GM18505 (cell line): Measurements from ENCODE around the gene RNF213.
"Not testable (repeated sequence)": the region's sequence is repeated elsewhere in the genome, so short reads cannot be mapped to it uniquely, and the experiment has no call there.

Experiments used
- ATAC-seq: cut with Tn5 transposase; IDR thresholded peaks from one replicate; pipeline ENCODE4 v1.9.1; 2021; ENCODE audit not compliant: unreplicated experiment
- POLR2A ChIP-seq: IDR thresholded peaks from 4 replicates; pipeline ENCODE4 v1.6.1; 2011; ENCODE audit warnings: borderline replicate concordance; ENCODE audit not compliant: insufficient read depth, insufficient read length; ENCODE audit errors: extremely low read depth

The RNF213 gene

DNA sequence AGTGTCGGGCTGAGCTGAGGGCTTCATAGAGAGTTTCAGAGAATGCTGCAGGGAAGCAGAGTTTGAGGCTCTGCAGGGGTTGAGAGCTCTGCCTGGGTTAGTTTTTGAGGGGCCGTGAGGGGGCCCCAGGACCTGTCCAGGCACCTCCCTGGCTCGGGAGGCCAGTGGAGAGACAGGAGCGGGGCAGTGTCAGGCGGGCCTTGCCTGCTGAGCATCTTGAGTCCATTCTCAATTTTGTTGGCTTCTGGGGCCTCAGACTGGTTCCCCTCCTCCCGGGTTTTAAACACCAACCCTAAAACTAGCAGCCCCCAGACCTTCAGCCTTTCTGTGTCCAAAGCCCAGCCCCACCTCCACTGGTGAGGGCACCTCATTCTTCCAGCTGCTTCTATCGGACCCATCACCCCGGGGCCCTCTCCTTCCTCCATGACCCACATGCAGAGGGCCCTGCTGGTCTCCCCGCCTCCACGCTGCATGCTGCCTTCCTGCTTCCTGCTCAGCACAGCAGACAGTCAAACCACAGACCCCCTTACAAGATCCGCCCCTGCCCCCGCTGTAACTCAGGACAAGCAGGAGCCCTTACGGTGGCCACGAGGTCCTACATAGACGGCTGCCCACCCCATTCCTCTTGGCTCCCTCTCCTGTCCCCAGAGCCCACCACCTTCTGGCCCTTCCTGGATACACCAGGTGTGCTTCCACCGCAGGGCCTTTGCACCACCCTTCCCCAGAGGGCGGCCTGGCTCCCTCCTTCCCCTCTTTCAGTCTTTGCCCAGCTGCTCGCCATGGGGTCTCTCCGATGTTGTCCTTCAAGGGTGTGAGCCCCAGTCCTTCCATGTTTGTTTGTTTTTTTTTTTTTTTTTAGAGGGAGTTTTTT, 3.8 kb downstream of the RNF213 start:
- ATAC-seq: no peak
- TF ChIP-seq POLR2A: peak; percentile 35

DNA sequence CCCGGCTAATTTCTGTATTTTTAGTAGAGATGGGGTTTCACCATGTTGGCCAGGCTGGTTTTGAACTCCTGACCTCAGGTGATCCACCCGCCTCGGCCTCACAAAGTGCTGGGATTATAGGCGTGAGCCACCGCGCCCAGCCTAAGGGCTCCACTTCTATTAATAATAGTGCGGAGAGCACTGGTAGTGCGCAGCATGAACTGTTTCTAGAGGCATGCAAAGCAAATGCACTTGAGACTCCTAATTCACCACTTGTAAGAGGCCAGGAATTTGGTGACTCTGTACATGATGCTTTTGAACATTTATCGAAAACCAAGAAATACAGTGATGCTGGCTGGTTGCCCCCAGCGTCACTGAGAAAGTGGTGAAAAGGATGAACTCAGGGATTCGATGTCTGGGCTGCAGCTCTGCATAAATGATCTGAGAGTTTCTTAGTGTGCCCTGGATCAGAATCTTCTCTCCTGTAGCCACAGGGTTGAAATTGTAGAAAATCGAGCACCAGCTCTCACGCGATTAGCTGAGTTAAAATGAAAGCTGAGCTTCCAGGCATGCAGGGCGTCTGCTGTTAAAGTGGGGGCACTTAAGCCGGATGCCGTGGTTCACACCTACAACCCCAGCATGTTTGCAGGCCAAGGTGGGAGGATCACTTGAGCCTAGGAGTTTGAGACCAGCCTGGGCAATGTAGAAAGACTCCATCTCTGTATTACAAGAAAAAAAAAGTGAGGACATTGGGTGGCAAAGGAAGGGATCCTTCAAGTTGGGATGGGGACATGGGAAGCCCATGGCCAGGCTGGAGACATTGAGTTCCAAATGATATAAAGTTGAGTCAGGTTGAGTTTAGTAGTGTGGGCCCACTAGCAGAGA, 4.8 kb downstream of the RNF213 start:
- TF ChIP-seq POLR2A: no peak
- no peak for ATAC-seq

DNA sequence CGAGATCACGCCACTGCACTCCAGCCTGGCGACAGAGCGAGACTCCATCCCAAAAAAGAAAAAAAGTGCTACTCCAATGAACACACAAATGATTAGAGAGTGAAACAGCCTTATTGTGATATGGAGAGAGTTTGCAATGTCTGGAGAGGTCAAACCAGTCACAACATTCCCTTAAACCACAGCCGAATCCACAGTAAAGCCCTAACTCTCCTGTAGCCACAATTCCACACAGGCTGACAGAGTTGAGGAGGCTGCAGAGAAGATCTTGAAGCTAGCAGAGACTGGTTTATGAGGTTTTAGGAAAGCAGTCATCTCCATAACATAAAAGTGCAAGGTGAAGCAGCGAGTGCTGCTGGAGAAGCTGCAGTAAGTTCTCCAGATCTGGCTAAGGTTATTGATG, 6.7 kb downstream of the RNF213 start:
- ATAC-seq: no peak
- TF ChIP-seq POLR2A: no peak

DNA sequence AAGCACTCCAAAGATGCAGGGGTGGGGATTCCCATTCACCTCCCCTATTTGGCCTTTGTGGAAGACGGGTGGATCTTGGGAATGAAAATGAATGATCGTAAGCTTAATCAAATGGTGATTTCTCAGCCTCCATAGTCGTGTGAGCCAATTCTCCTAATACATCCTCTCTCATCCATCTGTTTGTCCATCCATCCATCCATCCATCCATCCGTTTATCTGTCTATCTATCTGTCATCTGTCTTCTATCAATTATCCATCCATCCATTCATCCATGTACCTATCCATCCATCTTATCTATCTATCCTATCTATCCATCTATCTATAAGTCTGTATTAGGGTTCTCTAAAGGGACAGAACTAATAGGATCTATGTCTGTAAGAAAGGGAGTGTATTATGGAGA, 7.8 kb downstream of the RNF213 start:
- no peak for TF ChIP-seq POLR2A

DNA sequence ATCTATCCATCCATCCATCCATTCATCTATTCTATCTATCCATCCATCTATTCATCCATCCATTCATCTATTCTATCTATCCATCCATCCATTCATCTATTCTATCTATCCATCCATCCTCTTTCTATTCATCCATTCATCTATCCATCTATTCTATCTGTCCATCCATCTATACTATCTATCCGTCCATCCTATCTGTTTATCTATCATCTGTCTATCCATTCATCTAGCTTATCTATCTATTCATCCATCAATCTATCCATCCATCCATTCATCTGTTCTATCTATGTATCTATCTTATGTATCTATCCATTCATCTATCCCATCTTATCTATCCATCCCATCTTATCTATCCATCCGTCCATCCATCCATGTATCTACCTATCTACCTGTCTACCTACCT, 8.8 kb downstream of the RNF213 start:
- no peak for ATAC-seq
- no peak for TF ChIP-seq POLR2A

More for the DNA sequence above, 7.8 kb downstream of the RNF213 start:
- ATAC-seq: no peak

DNA sequence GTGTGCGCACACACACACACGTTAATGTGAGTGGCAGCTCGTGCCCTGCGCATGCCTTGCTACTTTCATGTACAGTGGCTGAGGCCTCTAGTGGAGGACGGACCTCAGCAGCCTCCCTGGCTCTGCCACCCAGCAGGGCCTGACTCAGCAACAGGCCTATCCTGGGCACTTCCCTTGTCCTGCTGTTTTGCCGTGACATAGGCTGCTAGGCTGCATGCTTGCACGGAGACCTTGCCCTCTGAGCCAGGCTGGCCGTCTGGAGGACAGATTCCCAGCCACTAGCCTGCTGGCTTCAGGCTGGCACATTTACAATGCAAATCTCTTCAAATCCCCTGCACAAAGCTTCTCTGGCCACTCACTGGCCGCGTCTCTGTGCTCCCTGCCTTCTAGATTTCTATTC, 9.5 kb downstream of the RNF213 start:
- ATAC-seq: no peak
- TF ChIP-seq POLR2A: no peak

DNA sequence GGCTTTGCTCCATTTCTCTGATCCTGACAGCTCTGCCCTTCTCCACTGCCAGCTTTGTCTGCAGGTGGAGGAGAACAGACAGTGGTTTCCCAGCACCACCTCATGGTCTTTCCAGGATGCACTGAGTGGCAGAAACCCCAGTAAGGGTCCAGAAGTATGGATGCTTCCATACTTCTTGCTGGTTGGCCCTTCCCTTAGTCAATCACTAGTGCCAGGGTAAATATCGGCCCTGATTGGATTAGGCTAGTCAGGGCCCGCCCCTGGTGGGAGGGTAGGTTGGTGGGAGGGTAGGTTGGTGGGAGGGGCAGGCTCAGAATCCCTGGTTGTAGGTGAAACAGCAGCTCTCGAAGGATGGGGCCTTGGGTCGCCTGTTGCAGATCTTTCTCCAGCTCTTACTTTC, 10.2 kb downstream of the RNF213 start:
- TF ChIP-seq POLR2A: no peak
- no peak for ATAC-seq

DNA sequence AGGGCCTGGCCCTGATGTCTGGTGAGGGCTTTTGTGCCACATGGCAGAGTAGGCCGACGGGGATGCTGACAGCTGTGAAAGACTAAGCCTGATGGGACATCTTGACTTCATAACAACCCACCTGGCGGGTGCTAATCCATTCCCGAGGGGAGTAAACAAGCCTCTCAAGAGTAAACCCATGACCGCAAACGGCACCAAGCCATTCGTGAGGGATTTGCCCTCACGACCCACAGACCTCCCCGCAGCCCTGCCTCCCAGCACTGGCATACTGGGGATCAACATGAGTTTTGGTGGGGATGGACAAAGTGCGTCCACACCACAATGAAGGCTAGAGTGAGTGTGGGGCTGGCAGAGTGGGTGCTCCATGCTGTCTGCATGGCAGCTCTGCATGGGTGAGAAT, 11.7 kb downstream of the RNF213 start:
- no peak for ATAC-seq
- no peak for TF ChIP-seq POLR2A

DNA sequence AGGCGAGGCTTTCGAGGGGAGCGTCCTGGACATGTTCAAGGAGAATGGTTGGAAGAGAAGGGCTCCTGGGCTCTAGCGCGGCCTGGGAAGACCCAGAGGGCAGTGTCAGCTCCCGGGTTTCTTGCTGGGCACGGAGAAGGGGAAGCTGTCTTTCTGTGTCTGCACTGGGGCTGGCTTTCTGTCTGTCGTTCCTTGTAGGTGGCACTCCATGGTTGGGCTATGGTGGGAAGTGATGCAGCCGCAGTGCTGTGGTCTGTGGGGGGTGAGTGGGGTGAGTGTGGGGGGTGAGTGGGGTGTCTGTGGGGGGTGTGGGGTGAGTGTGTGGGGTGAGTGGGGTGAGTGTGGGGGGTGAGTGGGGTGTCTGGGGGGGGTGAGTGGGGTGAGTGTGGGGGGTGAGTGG, 13.7 kb downstream of the RNF213 start:
- no peak for TF ChIP-seq POLR2A
- ATAC-seq: no peak

DNA sequence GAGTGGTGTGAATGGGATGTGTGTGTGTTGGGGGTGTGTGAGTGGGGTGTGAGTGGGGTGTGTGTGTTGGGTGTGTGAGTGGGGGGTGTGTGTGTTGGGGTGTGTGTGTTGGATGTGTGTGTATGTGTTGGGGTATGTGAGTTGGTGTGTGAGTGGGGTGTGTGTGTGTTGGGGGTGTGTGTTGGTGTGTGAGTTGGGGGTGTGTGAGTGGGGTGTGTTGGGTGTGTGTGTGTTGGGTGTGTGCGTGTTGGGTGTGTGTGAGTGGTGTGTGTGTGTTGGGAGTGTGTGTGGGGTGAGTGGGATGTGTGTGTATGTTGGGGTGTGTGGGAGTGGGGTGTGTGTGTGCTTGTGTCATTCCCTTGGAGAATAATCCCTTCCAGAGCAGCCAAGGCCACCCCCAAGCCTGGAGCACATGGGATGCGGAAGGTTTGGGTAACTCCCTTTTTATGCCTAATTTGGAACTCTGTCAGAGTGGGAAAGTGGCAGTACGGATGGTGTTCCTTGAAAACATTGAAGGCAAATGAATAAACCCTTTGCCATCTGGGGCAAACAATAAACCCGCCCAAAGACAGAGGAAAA, 14.3 kb downstream of the RNF213 start:
- TF ChIP-seq POLR2A: no peak
- ATAC-seq: no peak

DNA sequence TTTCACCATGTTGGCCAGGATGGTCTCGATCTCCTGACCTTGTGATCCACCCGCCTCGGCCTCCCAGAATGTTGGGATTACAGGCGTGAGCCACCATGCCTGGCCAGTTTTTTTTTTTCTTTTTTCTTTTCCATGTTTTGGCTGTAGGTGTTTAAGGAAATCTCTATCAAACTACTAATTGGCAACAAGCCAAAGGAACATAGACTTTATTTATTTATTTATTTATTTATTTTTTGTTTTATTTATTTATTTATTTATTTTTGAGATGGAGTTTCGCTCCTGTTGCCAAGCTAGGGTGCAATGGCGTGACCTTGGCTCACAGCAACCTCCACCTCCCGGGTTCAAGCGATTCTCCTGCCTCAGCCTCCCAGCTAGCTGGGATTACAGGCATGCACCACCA, 15.2 kb downstream of the RNF213 start:
- ATAC-seq: not testable (repeated sequence)

DNA sequence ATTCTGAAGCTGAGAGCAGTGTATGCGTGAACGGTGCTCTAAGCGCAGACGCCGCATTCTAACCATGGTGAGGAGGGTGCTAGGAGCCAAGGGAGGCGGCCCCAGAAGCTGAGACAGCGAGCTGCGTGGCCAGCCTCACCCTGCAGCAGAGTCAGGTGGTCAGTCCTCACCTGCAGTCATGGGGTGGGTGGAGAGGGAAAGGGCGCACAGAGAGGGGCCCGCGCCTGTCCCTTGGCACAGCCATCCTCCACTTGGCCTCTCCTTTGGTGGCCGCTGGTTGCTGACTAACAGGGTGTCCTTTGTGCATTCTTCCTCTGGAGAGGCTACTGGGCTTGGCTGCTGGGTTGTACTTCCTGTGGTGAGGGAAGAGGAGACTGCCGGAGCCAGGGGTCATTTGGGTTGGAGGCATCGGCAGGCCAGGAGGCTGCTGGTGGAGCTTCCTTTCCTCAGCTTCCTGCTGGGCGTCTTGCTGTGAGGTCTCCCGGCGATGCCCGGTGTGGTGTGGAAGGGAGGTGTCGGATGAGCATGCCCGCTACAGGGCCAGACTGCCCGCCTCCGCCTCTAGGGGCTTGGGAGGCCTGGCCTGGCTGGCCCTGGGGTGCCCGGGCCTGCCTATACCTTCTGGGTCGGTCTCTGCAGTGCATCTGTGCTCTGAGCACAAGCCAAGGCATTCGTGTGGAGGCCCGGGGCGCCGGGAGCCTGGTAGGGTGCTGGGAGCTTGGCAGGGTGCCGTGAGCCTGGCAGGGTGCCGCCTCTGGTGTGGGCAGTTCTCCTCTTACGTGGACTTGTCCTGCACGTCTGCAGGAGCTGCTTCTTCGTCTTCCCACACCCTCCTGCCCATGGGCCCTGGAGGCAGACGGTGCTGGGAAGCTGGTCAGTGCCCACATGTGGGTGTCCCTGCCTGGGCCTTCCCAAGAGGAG, 17.4 kb downstream of the RNF213 start:
- ATAC-seq: no peak
- TF ChIP-seq POLR2A: no peak

DNA sequence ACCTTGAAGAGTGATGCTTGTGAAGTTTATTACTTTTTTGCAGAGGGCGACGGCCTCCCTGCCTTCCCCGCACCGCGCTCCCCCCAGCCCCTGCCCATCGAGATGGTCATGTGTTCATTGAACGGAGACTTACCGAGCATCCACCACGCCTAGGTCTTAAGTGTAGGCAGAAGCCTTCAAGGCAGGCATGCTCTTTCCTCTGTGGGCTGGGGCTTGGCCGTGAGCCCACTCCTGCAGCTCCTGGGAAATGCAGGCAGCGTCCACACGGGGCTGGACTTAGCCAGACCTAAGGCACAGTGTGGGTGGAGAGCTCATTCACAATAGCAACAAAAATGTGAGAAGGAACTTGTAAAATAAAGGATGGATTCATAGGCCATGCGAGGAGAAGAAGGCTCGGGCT, 19.2 kb downstream of the RNF213 start:
- TF ChIP-seq POLR2A: no peak

More for the DNA sequence above, 19.2 kb downstream of the RNF213 start:
- no peak for ATAC-seq
